ENCODE results near the gene FAM229B.
"Not testable (repeated sequence)": the region's sequence is repeated elsewhere in the genome, so short reads cannot be mapped to it uniquely, and the experiment has no call there.

The FAM229B gene

DNA sequence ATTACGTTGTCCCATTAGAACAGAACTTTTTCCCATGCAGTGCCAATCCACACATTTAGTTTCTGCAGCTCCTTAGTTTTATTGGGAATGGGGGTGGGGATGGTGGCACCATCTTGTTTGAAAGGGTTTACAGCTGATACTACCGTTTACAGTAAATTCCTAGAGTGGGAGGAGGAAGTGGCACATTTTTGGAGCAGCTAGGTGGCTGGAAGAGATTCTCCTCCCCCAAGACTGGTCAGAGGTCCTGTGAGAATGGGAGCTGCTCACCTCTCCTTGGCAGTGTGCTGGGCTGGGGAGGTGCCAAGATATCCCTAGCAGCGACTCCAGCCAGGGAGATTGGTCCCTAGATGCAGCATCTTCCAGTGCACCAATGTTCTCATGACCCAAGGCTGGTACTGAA, 45.9 kb upstream of the FAM229B start:
- peak; percentile 25 for DNase-seq (ENCODE audit: low read depth)
- H3K4me3 ChIP-seq (replicated peaks; ENCODE audit: low read depth, low read length) = no peak overlapping the region
- TF ChIP-seq, protein P1, sequence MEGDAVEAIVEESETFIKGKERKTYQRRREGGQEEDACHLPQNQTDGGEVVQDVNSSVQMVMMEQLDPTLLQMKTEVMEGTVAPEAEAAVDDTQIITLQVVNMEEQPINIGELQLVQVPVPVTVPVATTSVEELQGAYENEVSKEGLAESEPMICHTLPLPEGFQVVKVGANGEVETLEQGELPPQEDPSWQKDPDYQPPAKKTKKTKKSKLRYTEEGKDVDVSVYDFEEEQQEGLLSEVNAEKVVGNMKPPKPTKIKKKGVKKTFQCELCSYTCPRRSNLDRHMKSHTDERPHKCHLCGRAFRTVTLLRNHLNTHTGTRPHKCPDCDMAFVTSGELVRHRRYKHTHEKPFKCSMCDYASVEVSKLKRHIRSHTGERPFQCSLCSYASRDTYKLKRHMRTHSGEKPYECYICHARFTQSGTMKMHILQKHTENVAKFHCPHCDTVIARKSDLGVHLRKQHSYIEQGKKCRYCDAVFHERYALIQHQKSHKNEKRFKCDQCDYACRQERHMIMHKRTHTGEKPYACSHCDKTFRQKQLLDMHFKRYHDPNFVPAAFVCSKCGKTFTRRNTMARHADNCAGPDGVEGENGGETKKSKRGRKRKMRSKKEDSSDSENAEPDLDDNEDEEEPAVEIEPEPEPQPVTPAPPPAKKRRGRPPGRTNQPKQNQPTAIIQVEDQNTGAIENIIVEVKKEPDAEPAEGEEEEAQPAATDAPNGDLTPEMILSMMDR (IDR thresholded peaks at IDR 0.05; ENCODE audit: low read length, missing control alignments) = no peak

DNA sequence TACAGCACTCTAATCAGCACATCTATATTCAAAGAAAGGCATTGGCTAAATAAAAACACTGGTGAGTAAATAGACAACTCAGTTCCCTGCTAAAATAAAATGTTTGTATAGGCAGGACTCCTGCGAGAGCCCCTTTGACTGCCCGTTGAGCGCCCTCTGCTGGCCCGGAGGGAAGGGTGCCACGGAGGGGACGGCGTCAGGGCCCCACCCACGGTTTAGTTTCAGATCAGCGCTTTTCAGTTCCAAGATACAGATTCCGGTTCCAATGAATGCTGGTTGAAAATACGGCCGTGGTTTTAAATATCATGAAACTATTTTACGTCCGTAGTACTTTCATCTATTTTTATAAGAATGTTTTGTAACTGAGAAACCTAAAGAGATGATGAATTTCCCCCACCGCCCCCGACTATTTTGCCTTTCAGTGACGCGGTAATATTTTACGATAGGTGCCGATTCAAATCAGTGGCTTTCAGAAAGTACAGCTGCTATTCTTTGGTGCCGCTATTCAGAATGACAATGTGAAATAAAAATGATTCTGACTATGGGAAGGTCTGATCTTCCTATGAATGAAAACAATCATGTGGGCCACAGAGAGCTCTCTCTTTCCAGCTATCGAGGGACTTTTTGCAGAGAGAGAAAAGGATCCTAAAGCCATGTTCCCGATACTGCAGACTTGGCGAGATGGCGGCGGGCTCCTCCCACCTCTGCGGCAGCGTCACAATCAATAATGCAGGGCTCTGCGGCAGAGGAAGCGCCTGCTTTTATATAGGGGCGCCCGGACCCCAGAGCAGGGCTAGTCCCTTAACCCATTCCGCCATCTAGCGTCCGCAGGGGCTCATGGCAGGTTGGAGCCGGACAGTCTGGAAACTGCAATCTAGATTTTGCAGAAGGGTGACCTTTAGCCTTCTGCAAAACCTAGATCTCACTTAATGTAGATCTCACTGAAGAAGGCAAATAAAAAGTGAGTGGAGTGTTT, 44.1 kb upstream of the FAM229B start:
- TF ChIP-seq, protein P1 (IDR thresholded peaks at IDR 0.05; ENCODE audit: low read length, missing control alignments) = peak; percentile 96
- peak overlapping the region; percentile 69 for H3K4me3 ChIP-seq (replicated peaks; ENCODE audit: low read depth, low read length)
- DNase-seq (ENCODE audit: low read depth) = peak; percentile 92

DNA sequence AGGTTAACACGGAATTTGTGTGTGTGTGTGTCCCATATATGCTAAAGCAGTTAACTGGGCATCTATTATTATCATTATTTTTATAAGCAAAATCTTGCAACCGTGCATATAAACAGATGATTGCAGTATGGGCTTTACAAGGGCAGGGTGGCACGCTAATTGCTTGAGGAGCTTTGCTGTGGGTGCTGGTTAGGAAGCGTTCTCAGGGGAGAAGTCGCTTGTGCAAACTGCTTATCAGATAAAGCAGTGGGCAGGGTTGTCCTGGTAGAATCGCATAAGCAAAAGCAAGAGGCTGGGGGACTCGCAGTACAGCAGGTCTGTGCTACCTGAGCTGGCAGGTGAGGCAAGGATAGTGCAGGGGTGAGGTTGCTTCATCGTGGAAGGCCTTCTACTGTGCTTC, 43.2 kb upstream of the FAM229B start:
- TF ChIP-seq, protein P1 (IDR thresholded peaks at IDR 0.05; ENCODE audit: low read length, missing control alignments) = no peak
- H3K4me3 ChIP-seq (replicated peaks; ENCODE audit: low read depth, low read length) = no peak overlapping the region
- no peak for DNase-seq (ENCODE audit: low read depth)

DNA sequence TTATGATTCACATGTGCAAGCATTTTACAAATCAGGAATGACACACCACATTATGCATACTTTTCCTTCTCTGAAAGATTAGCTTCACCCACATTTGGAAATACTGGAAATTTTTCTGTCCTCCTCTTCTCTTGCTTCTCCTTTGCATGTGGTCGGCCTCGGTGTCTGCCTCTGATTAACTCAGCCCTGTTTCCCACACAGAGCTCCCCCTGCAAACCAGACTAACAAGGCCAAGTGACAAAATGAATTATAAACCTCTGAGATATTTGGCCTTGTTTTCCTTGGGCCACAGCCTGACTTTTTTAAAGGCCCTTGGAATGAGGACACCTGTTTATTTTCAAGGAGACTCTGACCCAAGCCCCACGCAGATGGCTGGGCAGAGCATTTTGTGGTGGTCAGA, 42.5 kb upstream of the FAM229B start:
- TF ChIP-seq, protein P1 (IDR thresholded peaks at IDR 0.05; ENCODE audit: low read length, missing control alignments) = no peak
- peak; percentile 90 for DNase-seq (ENCODE audit: low read depth)
- no peak overlapping the region for H3K4me3 ChIP-seq (replicated peaks; ENCODE audit: low read depth, low read length)

DNA sequence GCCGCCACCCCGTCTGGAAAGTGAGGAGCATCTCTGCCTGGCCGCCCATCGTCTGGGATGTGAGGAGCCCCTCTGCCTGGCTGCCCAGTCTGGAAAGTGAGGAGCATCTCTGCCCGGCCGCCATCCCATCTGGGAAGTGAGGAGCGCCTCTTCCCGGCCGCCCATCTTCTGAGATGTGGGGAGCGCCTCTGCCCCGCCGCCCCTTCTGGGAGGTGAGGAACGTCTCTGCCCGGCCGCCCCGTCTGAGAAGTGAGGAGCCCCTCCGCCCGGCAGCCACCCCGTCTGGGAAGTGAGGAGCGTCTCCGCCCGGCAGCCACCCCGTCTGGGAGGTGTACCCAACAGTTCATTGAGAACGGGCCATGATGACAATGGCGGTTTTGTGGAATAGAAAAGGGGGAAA, 39.9 kb upstream of the FAM229B start:
- H3K4me3 ChIP-seq (replicated peaks; ENCODE audit: low read depth, low read length); DNase-seq (ENCODE audit: low read depth): not testable (repeated sequence)

DNA sequence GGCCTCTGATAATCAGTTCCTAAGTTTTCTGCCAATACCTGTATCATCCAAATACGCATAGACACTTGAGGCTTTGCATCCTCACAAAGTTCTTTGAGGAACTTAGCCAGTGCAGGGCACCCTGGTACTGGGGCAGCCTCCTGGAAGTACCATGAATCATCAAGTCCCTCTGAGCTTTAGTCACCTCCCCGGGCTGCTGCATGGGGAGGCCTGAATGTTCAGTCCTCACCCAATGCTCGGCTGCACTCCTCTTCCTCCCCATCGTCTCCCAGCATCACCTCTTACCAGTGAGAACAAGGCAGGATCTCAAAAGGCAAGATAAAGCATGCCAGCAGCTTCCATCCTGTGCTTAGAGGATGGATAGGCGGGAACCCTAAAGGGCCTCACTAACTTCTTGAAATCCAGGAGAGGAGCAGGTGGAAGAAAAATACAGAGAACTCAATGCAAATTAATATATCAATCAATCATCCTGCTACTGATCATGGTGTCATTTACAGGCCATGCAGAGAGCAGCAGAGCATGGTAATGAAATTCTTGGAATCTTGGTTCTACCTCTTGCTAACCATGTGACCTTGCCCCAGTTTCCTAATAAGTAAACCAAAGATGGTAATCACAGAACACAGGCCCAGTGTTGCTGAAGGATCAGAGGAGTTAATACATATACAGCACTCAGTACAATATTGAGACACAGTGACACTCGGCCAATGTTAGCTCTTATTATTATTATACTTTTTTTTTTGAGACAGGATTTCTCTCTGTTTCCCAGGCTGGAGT, 38.2 kb upstream of the FAM229B start:
- no peak for DNase-seq (ENCODE audit: low read depth)
- TF ChIP-seq, protein P1 (IDR thresholded peaks at IDR 0.05; ENCODE audit: low read length, missing control alignments) = no peak
- H3K4me3 ChIP-seq (replicated peaks; ENCODE audit: low read depth, low read length) = no peak overlapping the region

DNA sequence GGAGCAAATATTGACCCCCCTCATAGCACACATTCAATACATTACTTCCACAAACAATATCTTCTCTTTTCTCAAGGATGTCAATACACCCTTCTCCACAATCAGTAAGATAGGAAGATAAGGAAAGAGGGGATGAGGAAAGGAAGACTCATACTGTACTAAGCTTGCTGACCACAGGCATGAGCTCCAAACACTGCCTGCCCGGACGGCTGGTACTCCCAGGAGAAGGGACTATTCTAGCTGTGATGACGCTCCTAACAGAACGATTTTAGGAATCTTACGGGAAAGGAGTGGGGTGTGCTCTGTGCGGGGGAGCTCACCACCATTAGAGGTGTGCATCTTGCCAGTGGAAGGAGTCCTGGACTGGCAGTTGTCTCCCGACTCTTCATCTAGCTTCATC, 37.4 kb upstream of the FAM229B start:
- no peak for DNase-seq (ENCODE audit: low read depth)
- H3K4me3 ChIP-seq (replicated peaks; ENCODE audit: low read depth, low read length) = no peak overlapping the region
- TF ChIP-seq, protein P1 (IDR thresholded peaks at IDR 0.05; ENCODE audit: low read length, missing control alignments) = no peak
